SK-N-SH (cell line): ENCODE data around the gene SAXO1.
"Not testable (repeated sequence)": the region's sequence is repeated elsewhere in the genome, so short reads cannot be mapped to it uniquely, and the experiment has no call there.

ENCODE experiments used
- CTCF ChIP-seq: fragments of 200-600 bp; sonication (generic); IDR thresholded peaks from 2 replicates; pipeline ENCODE4 v1.6.1; 2017; ENCODE audit warnings: antibody characterized with exemption, mild to moderate bottlenecking, moderate library complexity
- EP300 ChIP-seq, 2 experiments: IDR thresholded peaks; 2 replicates each; pipeline versions ENCODE4 v1.4.0 to v1.6.1; 2012; ENCODE audit warnings: borderline replicate concordance in 1 of 2, low read depth in 1 of 2, low read length in 1 of 2
- EZH2phosphoT487 ChIP-seq: fragments of 200-600 bp; sonication (generic); IDR thresholded peaks from 2 replicates; pipeline ENCODE4 v1.6.1; 2017; ENCODE audit warnings: low read depth, mixed run types, mild to moderate bottlenecking, antibody characterized with exemption, moderate library complexity, borderline replicate concordance
- FOXJ3 ChIP-seq: sonication (generic); formaldehyde crosslinking; IDR thresholded peaks from 2 replicates; pipeline ENCODE4 v1.5.1; 2020; ENCODE audit warnings: mild to moderate bottlenecking, missing genetic modification reagents
- FOXM1 ChIP-seq: IDR thresholded peaks from 2 replicates; pipeline ENCODE4 v1.4.0; 2012; ENCODE audit warnings: low read depth, mild to moderate bottlenecking
- JUND ChIP-seq: IDR thresholded peaks from 2 replicates; pipeline ENCODE4 v1.4.0; 2012
- MAX ChIP-seq: IDR thresholded peaks from 2 replicates; pipeline ENCODE4 v1.4.0; 2012; ENCODE audit warnings: low read depth
- MEF2A ChIP-seq: IDR thresholded peaks from 2 replicates; pipeline ENCODE4 v1.4.0; 2012; ENCODE audit warnings: low read depth, borderline replicate concordance
- MXI1 ChIP-seq: IDR thresholded peaks from 2 replicates; pipeline ENCODE4 v1.6.1; 2012; ENCODE audit warnings: mild to moderate bottlenecking, low read depth, low read length, improper control_type of control experiment
- POLR2AphosphoS5 ChIP-seq: IDR thresholded peaks from 2 replicates; pipeline ENCODE4 v1.6.1; 2012; ENCODE audit warnings: low read depth, low read length
- RAD21 ChIP-seq: IDR thresholded peaks from 2 replicates; pipeline ENCODE4 v1.6.1; 2012; ENCODE audit warnings: mild to moderate bottlenecking, low read length
- SMC3 ChIP-seq: IDR thresholded peaks from 2 replicates; pipeline ENCODE4 v1.6.1; 2012; ENCODE audit warnings: low read depth, low read length, improper control_type of control experiment
- TAF1 ChIP-seq: IDR thresholded peaks from 2 replicates; pipeline ENCODE4 v1.6.1; 2012; ENCODE audit warnings: low read depth, mild to moderate bottlenecking, low read length, moderate library complexity, borderline replicate concordance
- TF ChIP-seq, protein P1 (sequence below): IDR thresholded peaks from 2 replicates; pipeline ENCODE4 v1.4.0; 2012; ENCODE audit warnings: low read depth, borderline replicate concordance

- not testable (repeated sequence) for TF ChIP-seq TAF1; POLR2AphosphoS5; FOXJ3 (CRISPR knock-in tag); CTCF; JUND; EP300 (IDR thresholded peaks at IDR 0.05; ENCODE audit: borderline replicate concordance in 1 of 2, low read depth in 1 of 2, low read length in 1 of 2); SMC3; EZH2phosphoT487; RAD21; MXI1; FOXM1; MEF2A; MAX
- TF ChIP-seq, protein P1, sequence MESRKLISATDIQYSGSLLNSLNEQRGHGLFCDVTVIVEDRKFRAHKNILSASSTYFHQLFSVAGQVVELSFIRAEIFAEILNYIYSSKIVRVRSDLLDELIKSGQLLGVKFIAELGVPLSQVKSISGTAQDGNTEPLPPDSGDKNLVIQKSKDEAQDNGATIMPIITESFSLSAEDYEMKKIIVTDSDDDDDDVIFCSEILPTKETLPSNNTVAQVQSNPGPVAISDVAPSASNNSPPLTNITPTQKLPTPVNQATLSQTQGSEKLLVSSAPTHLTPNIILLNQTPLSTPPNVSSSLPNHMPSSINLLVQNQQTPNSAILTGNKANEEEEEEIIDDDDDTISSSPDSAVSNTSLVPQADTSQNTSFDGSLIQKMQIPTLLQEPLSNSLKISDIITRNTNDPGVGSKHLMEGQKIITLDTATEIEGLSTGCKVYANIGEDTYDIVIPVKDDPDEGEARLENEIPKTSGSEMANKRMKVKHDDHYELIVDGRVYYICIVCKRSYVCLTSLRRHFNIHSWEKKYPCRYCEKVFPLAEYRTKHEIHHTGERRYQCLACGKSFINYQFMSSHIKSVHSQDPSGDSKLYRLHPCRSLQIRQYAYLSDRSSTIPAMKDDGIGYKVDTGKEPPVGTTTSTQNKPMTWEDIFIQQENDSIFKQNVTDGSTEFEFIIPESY = not testable (repeated sequence)
Observed at GRCh38 chr9:18930611-18931010, 102.4 kb downstream of the SAXO1 start.
